Measurements from ENCODE around the gene CNTNAP5.
A peak's percentile ranks its signal among the peaks of the same experiment; 100 is the strongest.

CNTNAP5 gene

DNA sequence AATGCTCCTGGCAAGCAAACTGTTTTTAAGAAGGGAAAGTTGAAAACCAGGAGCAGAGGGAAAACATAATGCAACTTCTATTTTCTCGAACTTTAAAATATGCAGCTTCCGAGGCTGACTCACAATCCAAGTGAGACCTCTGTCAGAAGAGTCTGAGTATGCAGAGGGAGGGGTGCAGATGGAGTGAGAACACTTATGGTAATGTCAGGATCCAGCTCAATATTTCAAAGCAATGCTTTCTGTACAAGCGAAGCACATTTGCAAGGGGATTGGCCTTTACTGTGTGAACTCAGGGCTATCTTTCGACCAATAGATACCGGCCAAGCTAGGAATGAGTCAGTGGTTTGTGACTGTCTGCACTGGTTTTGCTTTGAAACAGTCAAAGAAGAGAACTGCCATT, 242.7 kb downstream of the CNTNAP5 start:
- DNase-seq (ENCODE audit: low read depth), result no peak

- DNase-seq (ENCODE audit: low read depth), result no peak
Observed at GRCh38 chr2:124269348-124269747, 244.3 kb downstream of the CNTNAP5 start.

DNA sequence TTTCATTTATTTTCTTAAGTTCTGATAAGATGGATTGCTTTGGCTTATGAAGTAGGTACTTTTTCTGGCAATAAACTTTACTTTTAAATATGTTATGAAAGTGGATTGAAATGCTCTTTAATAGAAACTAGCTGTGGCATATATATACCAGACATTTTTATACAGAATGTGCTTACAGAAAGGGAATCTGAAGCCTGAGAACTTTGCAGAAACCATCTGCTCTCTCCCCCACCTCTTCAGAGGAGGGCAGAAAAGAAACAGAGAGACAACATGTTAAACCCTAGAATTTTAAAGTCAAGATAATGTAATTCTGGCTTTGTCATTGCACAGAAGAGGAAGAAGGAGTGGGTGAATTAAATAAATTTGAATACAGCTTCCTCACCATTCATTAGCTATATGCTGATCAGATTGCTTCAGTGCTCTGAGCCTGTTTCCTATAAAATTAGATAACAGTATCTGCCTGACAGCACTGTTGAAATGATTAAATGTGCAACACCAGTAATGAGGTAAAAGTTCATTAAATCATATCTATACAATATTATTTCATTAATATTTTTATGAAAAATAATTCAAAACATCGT, 247.3 kb downstream of the CNTNAP5 start:
- no peak for DNase-seq (ENCODE audit: low read depth)

DNA sequence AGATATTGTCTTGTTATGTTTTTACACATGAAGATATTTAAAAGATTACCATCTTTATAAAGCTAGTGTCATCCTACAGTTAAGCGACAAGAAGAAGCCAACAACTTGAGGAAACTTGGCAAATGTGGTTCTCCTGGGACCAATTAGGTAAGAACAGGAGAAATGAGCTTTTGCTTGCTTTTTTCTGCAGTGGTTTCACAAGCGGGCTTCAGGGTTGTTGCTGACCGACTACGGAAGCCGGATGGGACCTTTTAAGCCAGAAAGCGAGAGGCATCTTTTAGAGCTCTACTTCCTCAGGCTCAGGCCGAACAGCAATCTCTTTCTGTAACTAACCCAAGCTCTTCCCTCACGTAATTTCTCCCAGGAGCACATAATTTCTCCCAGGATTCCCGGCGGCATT, 256.5 kb downstream of the CNTNAP5 start:
- DNase-seq (ENCODE audit: low read depth), result no peak

- peak; percentile 25 for DNase-seq (ENCODE audit: low read depth)
Observed at GRCh38 chr2:124283096-124283495, 258.0 kb downstream of the CNTNAP5 start.

GRCh38 chr2:124286089-124286783, 261.1 kb downstream of the CNTNAP5 start:
- DNase-seq (ENCODE audit: low read depth), result no peak

DNA sequence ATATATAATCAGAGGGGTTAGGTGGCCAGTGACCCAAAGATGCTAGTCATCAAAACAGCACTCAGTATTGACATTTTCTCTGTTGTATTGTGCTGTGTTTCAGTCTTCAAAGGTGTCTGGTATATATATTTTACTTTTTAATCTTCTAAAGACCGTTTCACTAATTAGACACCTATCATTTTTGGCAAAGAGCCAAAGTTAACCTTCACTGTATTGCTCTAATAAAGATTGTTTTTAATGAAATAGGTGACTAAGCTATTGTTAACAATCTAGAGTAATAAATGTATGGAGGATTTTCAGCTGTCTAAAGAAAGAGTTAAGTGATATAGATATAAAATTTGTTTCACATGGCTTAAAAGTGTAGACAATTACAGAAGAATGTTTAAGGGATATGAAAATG, 264.0 kb downstream of the CNTNAP5 start:
- DNase-seq (ENCODE audit: low read depth), result no peak

GRCh38 chr2:124289615-124290014, 264.5 kb downstream of the CNTNAP5 start:
- DNase-seq (ENCODE audit: low read depth), result no peak

DNA sequence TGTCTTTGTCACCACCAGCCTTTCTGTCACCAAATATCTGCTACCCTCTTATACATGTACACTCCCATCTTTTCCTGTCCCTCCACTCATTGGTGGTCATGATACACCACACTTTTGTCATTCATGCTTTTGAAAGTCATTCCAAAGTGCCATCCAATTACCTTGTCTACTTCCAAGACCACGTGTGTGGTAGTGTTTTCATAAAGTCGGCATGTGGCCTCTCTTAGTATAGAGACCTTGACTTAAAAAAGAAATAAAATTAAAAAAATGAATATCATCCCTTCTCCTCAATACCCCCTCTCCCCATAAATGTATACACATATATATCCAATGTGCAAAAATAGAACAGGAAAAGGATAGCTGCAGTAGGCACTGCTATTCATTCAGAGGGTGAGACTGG, 271.4 kb downstream of the CNTNAP5 start:
- DNase-seq (ENCODE audit: low read depth), result no peak

- no peak for DNase-seq (ENCODE audit: low read depth)
Observed at GRCh38 chr2:124301915-124302314, 276.8 kb downstream of the CNTNAP5 start.

DNA sequence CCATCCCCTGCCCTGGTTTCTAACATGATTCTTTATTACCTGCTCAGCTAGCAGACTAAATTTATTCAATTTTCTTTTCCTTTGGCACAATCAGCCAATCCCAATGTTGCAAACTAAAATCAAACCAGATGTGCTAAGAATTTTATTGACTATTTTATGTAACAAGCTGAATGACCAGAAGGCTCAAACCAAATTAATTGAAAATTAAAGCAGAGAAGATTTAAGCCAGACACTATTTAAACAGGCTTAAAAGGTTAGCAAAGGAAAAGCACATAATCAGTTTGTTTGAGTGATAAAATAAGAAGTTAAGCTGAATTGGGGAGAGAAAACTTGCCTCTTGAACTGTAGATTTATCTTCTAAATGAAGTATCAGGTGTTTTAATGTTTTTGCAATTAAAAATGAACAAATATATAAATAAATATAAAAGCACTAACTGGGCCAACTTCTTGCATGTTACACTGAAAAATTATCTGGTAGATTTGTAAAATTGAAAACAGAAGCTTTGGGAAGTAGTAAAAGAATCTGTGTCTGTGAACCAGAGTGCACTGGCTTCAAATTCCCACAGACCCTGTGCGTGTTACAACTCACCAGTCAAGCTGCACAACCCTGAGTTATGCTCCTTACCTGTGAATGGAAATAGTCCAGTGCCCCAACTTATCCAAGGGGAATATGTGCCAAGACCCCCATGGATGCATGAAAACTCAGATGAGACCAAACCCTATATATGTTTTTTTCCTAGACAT, 283.4 kb downstream of the CNTNAP5 start:
- DNase-seq (ENCODE audit: low read depth), result no peak

- no peak for DNase-seq (ENCODE audit: low read depth)
Observed at GRCh38 chr2:124309563-124310138, 284.6 kb downstream of the CNTNAP5 start.

DNA sequence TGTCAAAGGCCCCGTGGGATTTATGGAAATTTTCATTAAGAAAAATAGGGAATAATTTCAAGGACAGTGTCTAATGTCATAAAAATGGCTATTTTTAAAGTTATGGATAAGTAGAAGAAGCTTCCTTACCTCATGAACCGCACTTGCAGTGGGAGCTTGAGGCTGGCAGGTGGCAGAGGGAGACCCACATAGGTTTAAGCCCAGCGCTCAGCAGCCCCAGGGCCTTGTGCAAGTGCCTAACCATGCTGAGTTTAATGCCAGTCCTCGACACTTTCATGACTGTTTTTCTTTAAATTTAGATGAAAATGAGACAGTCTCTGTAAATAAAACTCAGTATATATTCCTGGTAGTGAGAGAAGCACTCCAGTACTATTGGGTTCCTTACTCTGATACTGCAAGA, 285.6 kb downstream of the CNTNAP5 start:
- no peak for DNase-seq (ENCODE audit: low read depth)

DNA sequence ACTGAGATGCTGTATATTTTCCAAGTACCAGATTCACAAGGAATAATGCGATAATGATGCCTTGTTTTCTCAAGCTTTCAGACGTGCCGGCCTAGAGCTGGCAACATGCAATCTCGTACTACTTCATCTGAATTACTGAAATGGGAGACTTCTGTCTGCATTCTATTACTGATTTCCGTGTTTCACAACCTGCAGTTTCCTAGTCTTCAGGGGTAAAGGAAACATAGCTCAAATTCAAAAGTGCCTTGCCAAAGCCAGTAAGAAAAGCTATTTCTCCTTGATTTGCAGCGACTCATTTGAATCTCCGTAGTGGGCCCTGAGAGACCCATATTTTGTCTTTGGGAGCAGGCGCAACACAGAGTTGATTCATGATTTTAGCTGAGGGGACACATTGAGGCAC, 289.0 kb downstream of the CNTNAP5 start:
- no peak for DNase-seq (ENCODE audit: low read depth)

DNA sequence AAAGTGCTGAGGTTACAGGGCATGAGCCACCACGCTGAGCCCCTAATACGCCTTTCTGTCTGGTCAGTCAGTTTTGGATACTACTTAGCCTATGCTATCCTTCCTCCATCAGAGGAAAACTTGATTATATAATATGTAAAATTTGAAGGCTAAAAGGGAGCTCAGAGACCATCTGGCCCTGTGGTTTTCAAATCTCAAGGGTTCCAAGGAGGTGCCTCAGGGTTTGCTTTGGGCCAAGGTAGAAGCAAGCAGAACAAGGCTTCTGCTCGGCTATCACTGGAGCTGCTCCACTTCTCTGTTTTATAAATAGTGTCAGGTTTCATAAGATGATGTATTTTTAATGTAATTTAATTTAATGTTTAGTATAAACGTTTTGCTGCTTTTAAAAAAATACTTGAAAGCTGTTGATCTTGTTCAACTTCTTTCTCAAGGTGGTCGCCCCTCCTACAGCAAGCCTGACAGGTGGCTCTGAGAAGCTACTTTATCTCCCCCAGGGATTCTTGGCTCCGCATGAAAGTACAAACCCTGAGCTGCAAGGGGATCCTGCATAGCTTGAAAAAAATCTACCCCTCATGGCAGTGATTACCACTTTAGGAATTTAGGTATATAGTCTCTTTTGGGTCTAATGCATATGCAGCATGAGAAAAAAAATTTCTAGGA, 290.3 kb downstream of the CNTNAP5 start:
- DNase-seq (ENCODE audit: low read depth), result no peak

- DNase-seq (ENCODE audit: low read depth), result no peak
Observed at GRCh38 chr2:124316133-124316532, 291.0 kb downstream of the CNTNAP5 start.

- DNase-seq (ENCODE audit: low read depth), result no peak
Observed at GRCh38 chr2:124316881-124317605, 292.0 kb downstream of the CNTNAP5 start.

GRCh38 chr2:124317628-124318027, 292.5 kb downstream of the CNTNAP5 start:
- no peak for DNase-seq (ENCODE audit: low read depth)

GRCh38 chr2:124318913-124319312, 293.8 kb downstream of the CNTNAP5 start:
- DNase-seq (ENCODE audit: low read depth), result no peak

DNA sequence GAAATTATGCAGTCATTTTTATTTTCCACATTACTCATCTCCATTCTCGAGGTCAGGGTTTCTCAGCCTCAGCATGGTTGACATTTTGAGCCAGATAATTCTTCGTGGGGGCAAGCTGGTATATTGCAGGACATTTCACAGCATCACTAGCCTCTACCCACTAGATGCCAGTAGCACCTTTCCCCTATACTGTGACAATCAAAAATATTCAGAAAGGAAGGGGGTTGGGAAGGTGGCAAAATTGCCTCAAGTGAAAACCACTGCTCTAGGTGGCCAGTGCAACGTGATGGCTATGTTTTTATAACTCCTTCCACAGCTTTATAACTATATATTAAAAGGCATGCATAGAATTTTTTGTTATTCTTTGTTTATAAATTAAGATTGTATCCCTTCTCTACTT, 294.5 kb downstream of the CNTNAP5 start:
- no peak for DNase-seq (ENCODE audit: low read depth)

DNA sequence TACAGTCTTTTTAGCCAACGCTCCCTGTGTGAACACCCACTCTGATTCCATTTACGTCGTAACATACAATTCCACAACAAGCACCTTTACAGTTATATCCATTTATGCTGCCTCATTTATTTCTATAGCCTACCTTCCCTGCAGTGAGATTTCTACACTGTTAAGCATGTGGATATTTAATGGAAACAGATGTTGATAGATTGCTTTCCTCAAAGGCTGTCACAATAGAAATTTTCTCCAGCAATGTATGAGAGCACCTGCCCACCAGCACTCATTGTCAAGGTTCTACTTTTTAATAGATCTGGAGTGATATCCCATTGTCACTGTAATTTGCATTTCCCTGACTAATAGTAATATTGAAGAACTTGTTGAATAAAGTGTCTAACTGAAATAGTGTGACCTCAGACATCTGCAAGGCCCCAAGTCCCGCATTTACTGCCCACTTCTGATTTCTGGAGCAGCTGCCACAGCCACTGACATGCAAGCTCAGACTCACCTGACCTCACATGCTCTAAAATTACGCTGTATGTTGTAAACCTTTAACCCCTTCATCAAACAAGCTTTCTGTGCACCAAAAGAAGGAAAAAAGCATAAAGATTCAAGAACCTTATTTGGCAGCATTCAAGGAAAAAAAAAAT, 295.1 kb downstream of the CNTNAP5 start:
- no peak for DNase-seq (ENCODE audit: low read depth)
